GM12873 (cell line): Measurements from ENCODE around the gene AMBRA1.

Experiments
- CTCF ChIP-seq: IDR thresholded peaks from 2 replicates; pipeline ENCODE4 v1.5.1; 2012; ENCODE audit warnings: low read depth, mild to moderate bottlenecking, moderate library complexity, low read length, control low read depth; ENCODE audit not compliant: insufficient read depth; ENCODE audit errors: missing control alignments

AMBRA1 gene

GRCh38 chr11:46458491-46458890 is 135.3 kb downstream of the AMBRA1 start:
- no peak for TF ChIP-seq CTCF

GRCh38 chr11:46457659-46458424 is 136.0 kb downstream of the AMBRA1 start:
- no peak for TF ChIP-seq CTCF

- TF ChIP-seq CTCF, result no peak
Observed at GRCh38 chr11:46457021-46457420, 136.8 kb downstream of the AMBRA1 start.

GRCh38 chr11:46456269-46457001 is 137.4 kb downstream of the AMBRA1 start:
- TF ChIP-seq CTCF, result no peak

- no peak for TF ChIP-seq CTCF
Observed at GRCh38 chr11:46455834-46456233, 138.0 kb downstream of the AMBRA1 start.

- no peak for TF ChIP-seq CTCF
Observed at GRCh38 chr11:46452918-46453517, 140.8 kb downstream of the AMBRA1 start.

GRCh38 chr11:46451759-46452158 is 142.1 kb downstream of the AMBRA1 start:
- TF ChIP-seq CTCF, result no peak
